Tibial artery (tissue), 4 donors: ENCODE data around the gene PACSIN1.

Source experiments
- DNase-seq, 2 donors: peaks; one replicate each; pipeline ENCODE4 v3.0.0-alpha.2; 2019
- H3K27ac ChIP-seq, 2 donors: fragments of 200-600 bp; sonication (generic) in 1 of 2; 1 replicate in 1 of 2; 2 replicates in 1 of 2; pipeline ENCODE4 v1.5.1; 2018 to 2019; ENCODE audit warnings: mild to moderate bottlenecking in 1 of 2
- H3K27me3 ChIP-seq, 2 donors: fragments of 200-600 bp; sonication (generic) in 1 of 2; one replicate each; pipeline versions ENCODE4 v1.5.1 to v1.6.0; 2016 to 2019
- H3K36me3 ChIP-seq, 3 donors: fragments of 200-600 bp; sonication (generic) in 2 of 3; one replicate each; pipeline ENCODE4 v1.5.1; 2016 to 2019; ENCODE audit warnings: mild to moderate bottlenecking in 2 of 3
- H3K4me1 ChIP-seq, 4 donors: fragments of 200-600 bp; sonication (generic) in 2 of 4; 1 replicate in 3 of 4; 2 replicates in 1 of 4; pipeline ENCODE4 v1.5.1; 2016 to 2019
- H3K4me3 ChIP-seq, 2 donors: fragments of 200-600 bp; sonication (generic) in 1 of 2; 1 replicate in 1 of 2; 2 replicates in 1 of 2; pipeline ENCODE4 v1.5.1; 2018 to 2019; ENCODE audit warnings: mild to moderate bottlenecking in 2 of 2
- H3K9me3 ChIP-seq, 3 donors: fragments of 200-600 bp; sonication (generic) in 1 of 3; one replicate each; pipeline ENCODE4 v1.5.1; 2016 to 2019
- CTCF ChIP-seq, 2 experiments: fragments of 200-600 bp in 1 of 2; fragments of 450-650 bp in 1 of 2; IDR thresholded peaks; one replicate each; pipeline ENCODE4 v1.5.1; 2017 to 2019; ENCODE audit warnings: antibody characterized with exemption in 2 of 2, mild to moderate bottlenecking in 1 of 2, moderate library complexity in 1 of 2
- intact Hi-C: fragments of 100-400 bp; cut with DNase I; formaldehyde crosslinking; loops from one replicate; pipeline ENCODE4 v1.15.0; 2023; ENCODE audit warnings: low total_unique reads

PACSIN1 gene

GRCh38 chr6:34526992-34527728 lies 61.3 kb downstream of the PACSIN1 start:
- no peaks in the 10 kb centered on the region for H3K9me3 ChIP-seq
- H3K4me1 ChIP-seq = peaks cover 0 to 13% (median 8%) of the 10 kb centered on the region in 4 donors
- TF ChIP-seq CTCF (IDR thresholded peaks at IDR 0.05) = peak; percentile 78 to 81
- peak overlapping the region; percentile 32 to 43 for H3K4me3 ChIP-seq
- DNase-seq = peak; percentile 93 to 96
- no peaks in the 10 kb centered on the region for H3K27me3 ChIP-seq
- H3K36me3 ChIP-seq = no peaks in the 10 kb centered on the region
- peak overlapping the region; percentile 58 to 69 for H3K27ac ChIP-seq
- intact Hi-C loops = no loop called here

GRCh38 chr6:34527751-34528670 lies 62.1 kb downstream of the PACSIN1 start:
- no peak for DNase-seq
- intact Hi-C loops = no loop called here
- Histone ChIP-seq H3K9me3 (no peaks in the 10 kb centered on the region), H3K36me3 (no peaks in the 10 kb centered on the region), H3K4me3 (no peak overlapping the region), H3K4me1 (peaks cover 0 to 13% (median 8%) of the 10 kb centered on the region in 4 donors), H3K27me3 (no peaks in the 10 kb centered on the region), H3K27ac (no peak overlapping the region)
- TF ChIP-seq CTCF (IDR thresholded peaks at IDR 0.05) = no peak

- no peak for TF ChIP-seq CTCF (IDR thresholded peaks at IDR 0.05)
- DNase-seq = peak in 1 of 2 donors; percentile 61
- intact Hi-C loops = no loop called here
Measured at GRCh38 chr6:34528996-34529664, 63.3 kb downstream of the PACSIN1 start.

GRCh38 chr6:34529665-34530327 lies 63.9 kb downstream of the PACSIN1 start:
- Histone ChIP-seq H3K4me3 (no peak overlapping the region), H3K36me3 (no peaks in the 10 kb centered on the region), H3K27me3 (no peaks in the 10 kb centered on the region), H3K27ac (no peak overlapping the region), H3K9me3 (no peaks in the 10 kb centered on the region), H3K4me1 (peaks cover 0 to 15% (median 8%) of the 10 kb centered on the region in 4 donors)
- intact Hi-C loops = loop anchor here (5.0 kb wide), 1 partner anchor 78 kb away; no protein-coding TSS in a partner anchor
- TF ChIP-seq CTCF (IDR thresholded peaks at IDR 0.05) = no peak
- DNase-seq = no peak

More at GRCh38 chr6:34528996-34529664, 63.3 kb downstream of the PACSIN1 start:
- H3K27me3 ChIP-seq = no peaks in the 10 kb centered on the region
- H3K4me3 ChIP-seq = no peak overlapping the region
- no peak overlapping the region for H3K27ac ChIP-seq
- H3K36me3 ChIP-seq = no peaks in the 10 kb centered on the region
- no peaks in the 10 kb centered on the region for H3K9me3 ChIP-seq
- H3K4me1 ChIP-seq = peaks cover 0 to 13% (median 8%) of the 10 kb centered on the region in 4 donors
